ENCODE results near the gene GRID2.

Gene GRID2

GRCh38 chr4:92677805-92678204, 374.0 kb downstream of the GRID2 start:
- no peak for DNase-seq (ENCODE audit: low read depth in 1 of 2, low spot score in 1 of 2)

- no peak for DNase-seq (ENCODE audit: low read depth in 1 of 2, low spot score in 1 of 2)
Observed at GRCh38 chr4:92678292-92678691, 374.5 kb downstream of the GRID2 start.

GRCh38 chr4:92679149-92679548, 375.4 kb downstream of the GRID2 start:
- no peak for DNase-seq (ENCODE audit: low read depth in 1 of 2, low spot score in 1 of 2)

- no peak for DNase-seq (ENCODE audit: low read depth in 1 of 2, low spot score in 1 of 2)
Observed at GRCh38 chr4:92714640-92715039, 410.9 kb downstream of the GRID2 start.

- no peak for DNase-seq (ENCODE audit: low read depth in 1 of 2, low spot score in 1 of 2)
Observed at GRCh38 chr4:92733231-92733630, 429.5 kb downstream of the GRID2 start.

GRCh38 chr4:92735025-92735665, 431.4 kb downstream of the GRID2 start:
- no peak for DNase-seq (ENCODE audit: low read depth in 1 of 2, low spot score in 1 of 2)

- no peak for DNase-seq (ENCODE audit: low read depth in 1 of 2, low spot score in 1 of 2)
Observed at GRCh38 chr4:92760433-92760832, 456.7 kb downstream of the GRID2 start.

- no peak for DNase-seq (ENCODE audit: low read depth in 1 of 2, low spot score in 1 of 2)
Observed at GRCh38 chr4:92776080-92776479, 472.3 kb downstream of the GRID2 start.

- DNase-seq (ENCODE audit: low read depth in 1 of 2, low spot score in 1 of 2) = no peak
Observed at GRCh38 chr4:92789741-92790140, 486.0 kb downstream of the GRID2 start.

- no peak for DNase-seq (ENCODE audit: low read depth in 1 of 2, low spot score in 1 of 2)
Observed at GRCh38 chr4:92791871-92792440, 488.2 kb downstream of the GRID2 start.

- DNase-seq (ENCODE audit: low read depth in 1 of 2, low spot score in 1 of 2) = no peak
Observed at GRCh38 chr4:92809381-92809780, 505.6 kb downstream of the GRID2 start.

- no peak for DNase-seq (ENCODE audit: low read depth in 1 of 2, low spot score in 1 of 2)
Observed at GRCh38 chr4:92812652-92813051, 508.9 kb downstream of the GRID2 start.

GRCh38 chr4:92814677-92815076, 510.9 kb downstream of the GRID2 start:
- no peak for DNase-seq (ENCODE audit: low read depth in 1 of 2, low spot score in 1 of 2)

GRCh38 chr4:92825256-92825655, 521.5 kb downstream of the GRID2 start:
- DNase-seq (ENCODE audit: low read depth in 1 of 2, low spot score in 1 of 2) = no peak

- no peak for DNase-seq (ENCODE audit: low read depth in 1 of 2, low spot score in 1 of 2)
Observed at GRCh38 chr4:92825791-92826190, 522.0 kb downstream of the GRID2 start.

- DNase-seq (ENCODE audit: low read depth in 1 of 2, low spot score in 1 of 2) = no peak
Observed at GRCh38 chr4:92830771-92831170, 527.0 kb downstream of the GRID2 start.

- DNase-seq (ENCODE audit: low read depth in 1 of 2, low spot score in 1 of 2) = no peak
Observed at GRCh38 chr4:92840880-92841279, 537.1 kb downstream of the GRID2 start.

GRCh38 chr4:92843784-92844183, 540.0 kb downstream of the GRID2 start:
- no peak for DNase-seq (ENCODE audit: low read depth in 1 of 2, low spot score in 1 of 2)

GRCh38 chr4:92847026-92847425, 543.3 kb downstream of the GRID2 start:
- DNase-seq (ENCODE audit: low read depth in 1 of 2, low spot score in 1 of 2) = no peak

- DNase-seq (ENCODE audit: low read depth in 1 of 2, low spot score in 1 of 2) = no peak
Observed at GRCh38 chr4:92862509-92862908, 558.7 kb downstream of the GRID2 start.

- no peak for DNase-seq (ENCODE audit: low read depth in 1 of 2, low spot score in 1 of 2)
Observed at GRCh38 chr4:92864096-92864495, 560.3 kb downstream of the GRID2 start.

- no peak for DNase-seq (ENCODE audit: low read depth in 1 of 2, low spot score in 1 of 2)
Observed at GRCh38 chr4:92872604-92873003, 568.8 kb downstream of the GRID2 start.

- DNase-seq (ENCODE audit: low read depth in 1 of 2, low spot score in 1 of 2) = no peak
Observed at GRCh38 chr4:92885632-92886031, 581.9 kb downstream of the GRID2 start.

All from stimulated activated CD4-positive, alpha-beta T cell treated with anti-CD3 and anti-CD28 coated beads, Interleukin-15, amount 100 ng/mL, for 1 hour (primary cell).